GM23248 (cell line): ENCODE data around the gene ATP8A2.
"Not testable (repeated sequence)": the region's sequence is repeated elsewhere in the genome, so short reads cannot be mapped to it uniquely, and the experiment has no call there.

Experiments used
- EZH2 ChIP-seq: fragments of 200-600 bp; sonication (generic); IDR thresholded peaks from 2 replicates; pipeline ENCODE4 v1.6.1; 2018; ENCODE audit warnings: antibody characterized with exemption, mild to moderate bottlenecking; ENCODE audit not compliant: insufficient read depth, poor library complexity, severe bottlenecking
- EZH2phosphoT487 ChIP-seq: fragments of 200-600 bp; sonication (generic); IDR thresholded peaks from 2 replicates; pipeline ENCODE4 v1.6.1; 2018; ENCODE audit warnings: antibody characterized with exemption, moderate library complexity, mild to moderate bottlenecking, low read depth; ENCODE audit not compliant: insufficient read depth

GRCh38 chr13:25774056-25774455 is 402.3 kb downstream of the ATP8A2 start:
- not testable (repeated sequence) for TF ChIP-seq EZH2phosphoT487, EZH2
